NCI-H2081 treated with DMSO at 0.1 percent for 48 hours (cell line): ENCODE data around the gene CCDC174.
"Not testable (repeated sequence)": the region's sequence is repeated elsewhere in the genome, so short reads cannot be mapped to it uniquely, and the experiment has no call there.

Experiments used
- DNase-seq: peaks from one replicate; lab custom pipeline; 2025; lab: John Stamatoyannopoulos, UW

CCDC174 gene

DNA sequence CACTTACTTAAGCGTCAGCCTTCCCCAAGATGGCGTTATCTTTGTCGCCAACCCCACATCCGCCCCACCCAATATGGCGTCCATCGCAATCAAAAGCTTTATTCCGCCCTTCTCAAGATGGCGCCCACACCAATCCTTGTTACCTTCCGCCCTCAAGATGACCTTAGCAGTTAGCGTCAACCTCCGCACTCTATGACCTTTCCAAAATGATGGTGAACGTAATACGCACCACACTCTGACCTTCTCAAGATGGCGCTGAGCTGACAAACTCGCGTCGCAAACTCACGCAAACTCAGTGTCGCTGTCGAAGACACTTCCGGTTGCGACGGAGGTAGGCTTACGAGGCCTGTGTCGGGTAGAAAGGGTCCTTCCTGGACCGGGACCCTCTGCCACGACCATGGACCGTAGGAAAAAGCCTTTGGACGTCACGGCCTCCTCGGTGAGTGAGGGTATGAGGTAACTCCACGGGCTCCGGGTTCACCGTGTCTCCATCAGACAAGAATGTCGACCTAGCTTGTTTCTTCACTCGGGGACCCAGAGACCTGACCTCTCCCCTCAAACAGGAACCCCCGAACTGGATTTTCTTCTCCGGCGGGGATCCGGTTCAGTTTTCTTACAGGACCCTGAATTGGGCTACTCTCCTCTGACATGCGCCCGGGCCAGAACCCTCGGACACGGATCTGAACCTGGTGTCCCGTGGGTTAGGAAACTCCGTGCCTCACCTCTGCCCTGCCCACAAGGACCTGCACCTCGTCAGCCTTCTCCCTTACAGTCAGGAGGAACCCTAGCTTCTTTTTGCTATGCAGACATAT, at the start of gene CCDC174:
TSS of gene CCDC174 (plus strand) at position 323 of the 812 bp plus-strand sequence. CDS start at position 398, 75 bp downstream.
- DNase-seq = peak; percentile 94

GRCh38 chr3:14602006-14602803, 49.4 kb upstream of the CCDC174 start:
- DNase-seq = no peak

GRCh38 chr3:14602804-14603644, 48.5 kb upstream of the CCDC174 start:
- no peak for DNase-seq

- DNase-seq = no peak
These were observed 46.5 kb upstream of the CCDC174 start for GRCh38 chr3:14605067-14605466.

- DNase-seq = no peak
These were observed 45.8 kb upstream of the CCDC174 start for GRCh38 chr3:14605744-14606143.

- DNase-seq = no peak
These were observed 44.8 kb upstream of the CCDC174 start for GRCh38 chr3:14606669-14607339.

GRCh38 chr3:14608298-14608697, 43.3 kb upstream of the CCDC174 start:
- no peak for DNase-seq

DNA sequence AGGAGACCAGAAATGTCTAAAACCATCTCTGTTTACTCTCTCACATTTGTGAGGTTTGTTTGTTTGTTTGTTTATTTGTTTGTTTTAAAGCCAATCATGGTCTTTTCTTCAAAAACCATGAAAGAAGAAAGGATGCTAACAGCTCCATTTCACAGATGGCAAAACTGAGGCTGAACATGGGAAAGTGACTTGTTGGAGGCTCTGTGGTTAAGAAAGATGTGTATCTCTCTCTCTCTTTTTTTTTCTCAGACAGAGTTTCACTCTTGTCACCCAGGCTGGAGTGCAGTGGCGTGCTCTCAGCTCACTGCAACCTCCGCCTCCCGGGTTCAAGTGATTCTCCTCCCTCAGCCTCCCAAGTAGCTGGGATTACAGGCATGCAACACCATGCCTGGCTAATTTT, 42.5 kb upstream of the CCDC174 start:
- not testable (repeated sequence) for DNase-seq

- DNase-seq = no peak
These were observed 42.1 kb upstream of the CCDC174 start for GRCh38 chr3:14609506-14609905.

GRCh38 chr3:14609941-14610340, 41.6 kb upstream of the CCDC174 start:
- no peak for DNase-seq

DNA sequence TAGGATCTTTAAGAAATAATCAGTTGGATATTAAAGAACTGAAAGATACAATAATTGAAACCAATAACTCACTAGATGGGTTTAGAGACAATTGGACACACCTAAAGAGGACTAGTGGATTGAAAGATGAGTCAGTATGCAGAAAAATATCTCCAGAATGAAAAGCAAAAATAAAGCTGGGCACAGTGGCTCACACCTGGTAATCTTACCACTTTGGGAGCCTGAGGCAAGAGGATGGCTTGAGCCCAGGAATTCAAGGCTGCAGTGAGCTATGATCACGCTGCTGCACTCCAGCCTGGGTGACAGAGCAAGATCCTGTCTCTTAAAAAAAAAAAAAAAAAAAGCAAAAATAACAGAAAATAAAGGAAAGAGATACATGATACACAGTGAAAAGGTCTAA, 37.4 kb upstream of the CCDC174 start:
- no peak for DNase-seq

GRCh38 chr3:14614862-14615261, 36.7 kb upstream of the CCDC174 start:
- DNase-seq = no peak

DNA sequence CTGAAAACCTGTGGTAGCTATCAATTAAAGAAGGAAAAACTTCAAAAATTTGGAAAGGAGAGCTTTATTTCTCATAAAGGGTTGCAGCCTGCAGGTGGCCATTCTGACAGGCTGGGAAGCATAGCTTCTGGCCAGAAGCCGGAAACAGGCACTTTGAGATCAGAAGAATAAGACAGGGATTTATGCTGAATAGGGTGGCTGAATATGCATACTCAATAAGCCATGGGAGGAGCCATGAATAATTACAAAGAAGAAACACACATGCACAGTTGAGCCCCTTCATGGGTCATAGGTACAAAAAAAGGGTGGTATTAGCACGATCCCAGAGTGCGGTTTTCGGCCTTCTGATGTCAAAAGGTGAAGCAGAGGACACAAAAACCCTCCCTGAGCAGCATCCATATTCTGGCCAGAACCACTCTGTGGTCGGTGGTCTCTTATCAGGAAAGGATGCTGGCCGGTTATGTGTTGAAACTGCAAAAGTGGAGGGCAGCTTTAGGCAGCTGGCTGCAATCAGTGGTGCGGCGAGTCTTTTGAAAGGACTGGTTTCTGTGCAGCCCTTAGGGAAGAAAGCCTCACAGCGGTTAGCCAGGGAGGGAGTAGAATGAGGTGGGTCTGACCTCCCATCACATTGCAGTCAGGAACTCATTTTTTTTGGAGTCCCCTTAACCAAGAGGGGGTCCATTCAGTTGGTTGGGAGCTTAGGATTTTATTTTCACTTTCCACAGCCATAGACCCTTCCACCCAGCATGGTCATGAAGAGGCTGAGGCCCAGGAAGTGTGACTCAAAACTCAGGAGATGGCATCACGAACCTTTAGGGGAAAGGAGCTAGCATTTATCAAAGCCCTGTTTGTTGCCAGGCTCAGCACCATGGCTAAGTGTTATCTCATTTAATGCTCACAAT, 34.7 kb upstream of the CCDC174 start:
- no peak for DNase-seq

DNA sequence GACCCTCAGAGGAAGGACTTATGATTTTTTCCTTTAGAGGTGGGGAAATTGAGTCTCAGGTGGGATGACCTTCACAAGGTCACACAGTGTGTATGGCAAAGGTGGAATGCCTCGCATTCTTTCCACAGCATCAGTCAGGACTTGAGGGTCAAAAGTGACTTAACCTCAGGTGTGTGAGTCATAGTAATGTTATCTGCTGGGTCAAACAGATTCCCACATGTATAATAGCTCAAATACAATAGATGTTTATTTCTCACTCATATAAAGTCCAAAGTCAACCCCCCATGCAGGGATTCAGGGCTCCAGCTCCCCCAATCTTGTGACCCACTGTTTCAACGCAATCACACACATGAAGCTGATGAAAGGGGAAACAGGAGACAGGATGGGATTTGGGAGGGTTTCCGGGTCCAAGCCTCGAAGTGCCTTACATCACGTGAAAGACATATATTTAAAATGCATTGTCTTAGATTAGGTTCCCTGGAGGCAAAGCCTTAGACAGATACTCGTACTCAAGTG, 34.0 kb upstream of the CCDC174 start:
- DNase-seq = no peak

DNA sequence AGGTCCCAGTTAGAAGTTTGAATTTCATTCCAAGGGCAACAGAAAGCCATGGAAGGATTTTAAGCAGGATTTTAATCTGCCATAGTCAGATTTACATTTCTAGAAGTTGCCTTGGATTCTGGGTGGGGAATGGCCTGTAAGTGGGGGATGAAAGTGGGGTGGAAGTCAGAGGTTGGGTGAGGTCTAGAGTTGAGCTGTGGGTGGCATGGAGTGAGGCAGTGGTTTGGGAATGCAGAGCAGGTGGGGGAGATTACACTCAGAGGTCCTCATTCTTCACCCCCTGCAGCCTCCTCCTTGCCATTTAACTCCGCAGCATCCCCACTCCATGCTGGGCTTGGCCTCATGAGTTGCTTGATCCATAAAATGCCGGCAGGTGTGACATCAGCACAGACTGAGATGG, 32.0 kb upstream of the CCDC174 start:
- no peak for DNase-seq

DNA sequence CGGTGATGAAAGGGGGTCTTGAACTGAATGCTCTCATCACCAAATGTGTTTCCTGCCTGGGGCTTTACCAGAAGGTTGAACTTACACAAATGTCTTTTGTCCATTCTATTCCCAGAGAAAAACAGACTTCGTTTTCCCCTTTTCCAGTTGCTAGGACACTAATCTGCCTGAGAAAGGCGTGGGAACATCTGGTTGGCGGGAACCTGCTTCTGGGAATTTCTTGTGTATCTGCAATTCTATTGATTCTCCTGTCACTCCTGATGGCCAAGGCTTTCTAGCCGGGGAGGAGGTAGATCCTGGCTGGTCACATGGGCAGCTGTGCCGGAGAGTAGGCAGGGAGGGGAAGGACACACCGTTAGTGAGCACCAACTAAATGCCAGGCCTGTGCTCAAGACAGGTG, 31.1 kb upstream of the CCDC174 start:
- no peak for DNase-seq

DNA sequence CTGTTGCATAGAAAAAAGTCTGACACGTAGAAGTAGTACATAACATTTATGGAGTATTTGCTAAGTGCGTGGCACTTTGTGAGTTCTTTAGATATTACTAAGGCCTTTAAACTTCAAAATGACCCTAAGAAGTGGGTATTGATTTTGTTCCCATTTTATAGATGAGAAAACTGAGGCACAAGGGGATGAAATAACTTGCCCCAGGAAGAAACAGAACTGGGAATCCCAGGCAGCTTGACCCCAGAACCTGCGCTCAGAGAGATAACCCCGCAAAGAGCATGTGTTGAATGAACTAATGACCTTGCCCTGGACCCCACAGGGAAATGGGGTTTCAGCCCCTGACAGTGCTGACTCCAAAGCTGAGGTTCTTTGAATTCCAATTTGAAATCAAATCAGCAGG, 30.5 kb upstream of the CCDC174 start:
- no peak for DNase-seq

- no peak for DNase-seq
These were observed 29.2 kb upstream of the CCDC174 start for GRCh38 chr3:14622368-14622767.

DNA sequence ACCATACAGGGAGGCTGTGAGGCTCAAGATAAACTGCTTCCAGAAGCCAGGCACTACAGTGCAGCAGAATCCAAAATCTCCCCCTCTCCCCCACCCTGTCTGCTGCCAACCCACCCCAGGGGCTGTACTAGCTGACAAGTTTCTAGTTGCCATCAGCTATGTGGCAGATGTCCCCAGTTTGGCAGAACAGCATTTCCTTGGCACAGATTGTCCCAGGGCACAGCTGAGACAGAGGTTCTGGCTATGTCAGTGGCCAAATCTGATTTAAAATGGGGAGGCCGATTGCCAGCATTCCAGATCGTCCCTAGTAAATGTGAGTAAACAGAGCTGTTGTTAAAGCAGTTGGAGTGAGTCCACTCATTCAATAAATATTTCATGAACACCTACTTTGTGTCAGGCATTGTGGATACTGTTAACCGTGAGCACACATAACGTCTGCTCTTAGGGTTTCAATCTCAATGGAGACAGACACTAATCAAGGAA, 28.0 kb upstream of the CCDC174 start:
- no peak for DNase-seq

DNA sequence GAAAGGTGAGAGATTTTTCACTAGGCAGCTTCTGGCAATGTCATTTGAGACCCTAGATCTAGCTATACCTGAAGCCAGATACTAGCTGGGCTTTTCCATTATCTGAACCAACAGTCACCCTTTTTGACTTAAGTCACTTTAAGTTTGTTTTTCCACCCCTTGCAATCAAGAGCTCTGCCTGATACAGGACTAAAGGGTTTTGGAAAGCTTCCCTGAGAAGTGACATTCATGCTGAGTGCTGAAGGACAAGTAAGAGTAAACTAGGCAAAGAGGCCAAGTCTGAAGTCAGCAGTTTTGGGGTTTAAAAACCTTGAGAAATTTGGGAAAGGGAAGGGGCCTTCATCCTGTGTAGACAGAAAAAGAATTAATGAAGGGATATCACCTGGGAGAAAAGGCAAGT, 27.1 kb upstream of the CCDC174 start:
- DNase-seq = no peak
